ENCODE results near the gene VIT.

The VIT gene

DNA sequence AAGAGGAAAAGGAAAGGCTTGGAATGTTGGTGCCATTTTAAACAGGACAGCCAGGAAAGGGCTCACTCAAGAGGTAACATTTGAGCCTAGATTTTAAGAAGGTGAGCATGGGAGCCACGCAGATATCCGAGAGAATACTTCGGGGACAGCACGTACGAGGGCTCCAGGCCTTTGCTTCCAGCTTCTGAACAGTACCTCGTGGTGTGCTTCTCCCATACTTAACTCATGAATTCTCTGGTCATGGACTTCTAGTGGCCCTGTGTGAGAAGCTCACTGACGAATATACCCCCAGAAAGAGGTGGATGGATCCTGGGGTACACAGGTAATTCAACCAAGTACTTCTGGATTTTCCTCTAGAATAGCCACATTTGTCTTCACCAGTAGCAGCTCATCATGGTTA is 2.7 kb upstream of the VIT start:
- DNase-seq (ENCODE audit: low read depth): no peak
- H3K4me3 ChIP-seq (ENCODE audit: low read depth, low read length): no peak overlapping the region
- TF ChIP-seq, protein P1, sequence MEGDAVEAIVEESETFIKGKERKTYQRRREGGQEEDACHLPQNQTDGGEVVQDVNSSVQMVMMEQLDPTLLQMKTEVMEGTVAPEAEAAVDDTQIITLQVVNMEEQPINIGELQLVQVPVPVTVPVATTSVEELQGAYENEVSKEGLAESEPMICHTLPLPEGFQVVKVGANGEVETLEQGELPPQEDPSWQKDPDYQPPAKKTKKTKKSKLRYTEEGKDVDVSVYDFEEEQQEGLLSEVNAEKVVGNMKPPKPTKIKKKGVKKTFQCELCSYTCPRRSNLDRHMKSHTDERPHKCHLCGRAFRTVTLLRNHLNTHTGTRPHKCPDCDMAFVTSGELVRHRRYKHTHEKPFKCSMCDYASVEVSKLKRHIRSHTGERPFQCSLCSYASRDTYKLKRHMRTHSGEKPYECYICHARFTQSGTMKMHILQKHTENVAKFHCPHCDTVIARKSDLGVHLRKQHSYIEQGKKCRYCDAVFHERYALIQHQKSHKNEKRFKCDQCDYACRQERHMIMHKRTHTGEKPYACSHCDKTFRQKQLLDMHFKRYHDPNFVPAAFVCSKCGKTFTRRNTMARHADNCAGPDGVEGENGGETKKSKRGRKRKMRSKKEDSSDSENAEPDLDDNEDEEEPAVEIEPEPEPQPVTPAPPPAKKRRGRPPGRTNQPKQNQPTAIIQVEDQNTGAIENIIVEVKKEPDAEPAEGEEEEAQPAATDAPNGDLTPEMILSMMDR (conservative IDR thresholded peaks at IDR 0.05; ENCODE audit: low read depth, low read length): no peak

DNA sequence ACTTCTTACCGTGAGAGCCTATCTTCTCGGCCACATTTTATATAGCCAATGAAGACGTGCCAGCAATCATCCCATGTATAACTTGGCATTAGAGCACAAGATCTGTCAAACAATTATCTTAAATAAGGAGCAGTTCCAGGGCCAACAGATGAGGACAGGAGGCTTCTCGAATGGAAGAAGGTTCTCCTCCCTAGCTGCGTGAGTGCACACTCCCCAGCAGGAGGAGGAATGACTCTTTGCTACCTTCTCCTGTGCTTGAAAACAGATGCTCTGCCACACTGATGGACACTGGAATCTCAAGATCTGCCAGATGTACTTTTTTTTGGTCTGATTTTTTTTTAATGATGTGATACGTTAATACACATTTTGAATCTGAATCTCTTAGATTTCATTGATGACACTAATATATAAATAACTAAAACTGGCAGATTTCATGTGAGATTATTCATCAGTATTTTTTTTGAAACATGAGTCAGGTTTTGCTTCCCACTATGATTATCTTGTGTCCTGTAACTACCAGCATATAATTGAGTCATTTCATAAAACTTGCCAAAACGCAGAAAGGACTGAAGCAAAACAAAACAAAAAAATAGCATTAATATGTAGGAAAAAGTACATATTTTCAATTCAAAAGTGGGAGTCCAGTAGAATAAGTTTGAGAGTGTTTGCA is 626 bp upstream of the VIT start:
- TF ChIP-seq, protein P1 (conservative IDR thresholded peaks at IDR 0.05; ENCODE audit: low read depth, low read length): peak; percentile 74
- peak; percentile 74 for DNase-seq (ENCODE audit: low read depth)
- peak overlapping the region; percentile 11 for H3K4me3 ChIP-seq (ENCODE audit: low read depth, low read length)

GRCh38 chr2:36697424-36698066 is 1.0 kb downstream of the VIT start:
- TF ChIP-seq, protein P1 (conservative IDR thresholded peaks at IDR 0.05; ENCODE audit: low read depth, low read length): no peak
- H3K4me3 ChIP-seq (ENCODE audit: low read depth, low read length): peak overlapping the region; percentile 38
- peak; percentile 41 for DNase-seq (ENCODE audit: low read depth)

DNA sequence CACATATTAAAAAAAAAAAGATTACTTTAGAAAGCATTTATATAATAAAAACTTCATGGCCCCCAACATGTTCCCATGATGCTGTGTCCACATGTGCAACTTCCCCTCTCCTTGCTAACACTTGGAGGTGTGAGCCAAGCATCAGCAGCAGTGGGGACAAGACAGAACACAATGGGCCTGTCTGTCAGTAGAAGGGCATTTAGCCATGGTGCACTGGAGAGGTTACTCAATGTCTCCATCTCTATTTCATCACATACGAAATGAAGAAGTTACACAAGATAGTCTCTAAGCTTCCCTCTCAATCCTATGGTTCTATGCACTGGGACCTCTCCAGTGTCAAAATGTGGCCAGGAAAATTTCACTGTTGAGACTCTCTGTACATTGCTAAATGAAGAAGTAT is 2.5 kb downstream of the VIT start:
- peak; percentile 26 for DNase-seq (ENCODE audit: low read depth)
- TF ChIP-seq, protein P1 (conservative IDR thresholded peaks at IDR 0.05; ENCODE audit: low read depth, low read length): no peak

GRCh38 chr2:36700311-36700710 is 3.8 kb downstream of the VIT start:
- TF ChIP-seq, protein P1 (conservative IDR thresholded peaks at IDR 0.05; ENCODE audit: low read depth, low read length): no peak
- no peak for DNase-seq (ENCODE audit: low read depth)
- H3K4me3 ChIP-seq (ENCODE audit: low read depth, low read length): no peak overlapping the region

More for the DNA sequence above, 2.5 kb downstream of the VIT start:
- H3K4me3 ChIP-seq (ENCODE audit: low read depth, low read length): no peak overlapping the region

- no peak overlapping the region for H3K4me3 ChIP-seq (ENCODE audit: low read depth, low read length)
- TF ChIP-seq, protein P1 (conservative IDR thresholded peaks at IDR 0.05; ENCODE audit: low read depth, low read length): peak; percentile 41
- DNase-seq (ENCODE audit: low read depth): peak; percentile 51
Measured at GRCh38 chr2:36701391-36701795, 4.9 kb downstream of the VIT start.

GRCh38 chr2:36701918-36702317 is 5.4 kb downstream of the VIT start:
- no peak for DNase-seq (ENCODE audit: low read depth)
- TF ChIP-seq, protein P1 (conservative IDR thresholded peaks at IDR 0.05; ENCODE audit: low read depth, low read length): no peak
- H3K4me3 ChIP-seq (ENCODE audit: low read depth, low read length): no peak overlapping the region
